Ramos (cell line): ENCODE results near the gene ZNF609.

Source experiments
- in situ Hi-C: fragments of 300-500 bp; cut with MboI; formaldehyde crosslinking; loops from one replicate; pipeline ENCODE4 v1.14.3; 2022; ENCODE audit warnings: low sequenced_read_pairs; ENCODE audit not compliant: unreplicated experiment

The ZNF609 gene, protein sequence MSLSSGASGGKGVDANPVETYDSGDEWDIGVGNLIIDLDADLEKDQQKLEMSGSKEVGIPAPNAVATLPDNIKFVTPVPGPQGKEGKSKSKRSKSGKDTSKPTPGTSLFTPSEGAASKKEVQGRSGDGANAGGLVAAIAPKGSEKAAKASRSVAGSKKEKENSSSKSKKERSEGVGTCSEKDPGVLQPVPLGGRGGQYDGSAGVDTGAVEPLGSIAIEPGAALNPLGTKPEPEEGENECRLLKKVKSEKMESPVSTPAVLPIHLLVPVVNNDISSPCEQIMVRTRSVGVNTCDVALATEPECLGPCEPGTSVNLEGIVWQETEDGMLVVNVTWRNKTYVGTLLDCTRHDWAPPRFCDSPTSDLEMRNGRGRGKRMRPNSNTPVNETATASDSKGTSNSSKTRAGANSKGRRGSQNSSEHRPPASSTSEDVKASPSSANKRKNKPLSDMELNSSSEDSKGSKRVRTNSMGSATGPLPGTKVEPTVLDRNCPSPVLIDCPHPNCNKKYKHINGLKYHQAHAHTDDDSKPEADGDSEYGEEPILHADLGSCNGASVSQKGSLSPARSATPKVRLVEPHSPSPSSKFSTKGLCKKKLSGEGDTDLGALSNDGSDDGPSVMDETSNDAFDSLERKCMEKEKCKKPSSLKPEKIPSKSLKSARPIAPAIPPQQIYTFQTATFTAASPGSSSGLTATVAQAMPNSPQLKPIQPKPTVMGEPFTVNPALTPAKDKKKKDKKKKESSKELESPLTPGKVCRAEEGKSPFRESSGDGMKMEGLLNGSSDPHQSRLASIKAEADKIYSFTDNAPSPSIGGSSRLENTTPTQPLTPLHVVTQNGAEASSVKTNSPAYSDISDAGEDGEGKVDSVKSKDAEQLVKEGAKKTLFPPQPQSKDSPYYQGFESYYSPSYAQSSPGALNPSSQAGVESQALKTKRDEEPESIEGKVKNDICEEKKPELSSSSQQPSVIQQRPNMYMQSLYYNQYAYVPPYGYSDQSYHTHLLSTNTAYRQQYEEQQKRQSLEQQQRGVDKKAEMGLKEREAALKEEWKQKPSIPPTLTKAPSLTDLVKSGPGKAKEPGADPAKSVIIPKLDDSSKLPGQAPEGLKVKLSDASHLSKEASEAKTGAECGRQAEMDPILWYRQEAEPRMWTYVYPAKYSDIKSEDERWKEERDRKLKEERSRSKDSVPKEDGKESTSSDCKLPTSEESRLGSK (N-terminal part only)

DNA sequence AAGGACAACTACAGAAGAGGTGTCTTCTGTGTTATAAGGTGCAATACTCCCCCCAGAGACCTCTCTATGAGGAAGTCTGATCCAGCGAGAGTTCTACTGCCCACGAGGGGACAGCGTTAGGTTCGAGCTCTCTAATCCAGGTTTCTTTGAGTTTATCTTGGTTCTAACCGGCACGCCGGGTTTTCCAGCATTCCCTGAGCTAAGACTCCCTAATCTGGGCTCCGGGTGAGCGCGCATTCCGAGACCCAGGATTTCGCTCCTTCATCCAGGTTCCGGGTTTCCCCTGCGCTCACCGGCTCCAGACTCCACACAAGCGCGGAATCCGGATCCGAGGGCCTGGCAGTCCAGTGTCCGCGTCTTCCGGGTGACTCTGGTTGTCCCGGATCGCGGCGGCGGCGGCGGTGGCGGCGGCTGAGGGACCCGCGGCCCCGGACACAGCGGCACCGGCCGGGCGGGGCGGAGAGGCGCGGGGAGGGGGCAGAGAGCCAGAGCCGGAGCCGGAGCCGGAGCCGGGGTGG is at the start of gene ZNF609:
Gene ZNF609 (plus strand): TSS at position 373 of the 518 bp plus-strand sequence. CDS start 38,842 bp downstream, outside the sequence.
- in situ Hi-C loops, result no loop called here

DNA sequence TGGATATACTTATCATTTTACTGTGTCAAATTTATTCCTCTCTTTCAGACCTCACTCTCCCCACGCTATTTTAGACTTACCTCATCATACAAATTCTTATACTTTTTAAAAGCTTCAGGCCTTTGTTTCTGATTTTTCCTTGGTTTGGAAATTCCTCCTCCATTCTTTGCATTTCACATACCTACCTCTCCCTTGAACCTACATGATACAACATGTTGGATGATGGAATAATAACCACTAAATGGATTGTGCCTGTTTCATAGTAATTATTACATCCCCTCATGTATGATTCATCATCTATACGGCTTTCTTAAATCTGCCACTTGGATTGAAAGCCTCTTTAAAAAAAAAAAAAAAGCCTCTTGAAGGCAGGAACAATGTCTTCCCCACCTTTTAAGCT is 48.2 kb upstream of the ZNF609 start:
- in situ Hi-C loops, result no loop called here

DNA sequence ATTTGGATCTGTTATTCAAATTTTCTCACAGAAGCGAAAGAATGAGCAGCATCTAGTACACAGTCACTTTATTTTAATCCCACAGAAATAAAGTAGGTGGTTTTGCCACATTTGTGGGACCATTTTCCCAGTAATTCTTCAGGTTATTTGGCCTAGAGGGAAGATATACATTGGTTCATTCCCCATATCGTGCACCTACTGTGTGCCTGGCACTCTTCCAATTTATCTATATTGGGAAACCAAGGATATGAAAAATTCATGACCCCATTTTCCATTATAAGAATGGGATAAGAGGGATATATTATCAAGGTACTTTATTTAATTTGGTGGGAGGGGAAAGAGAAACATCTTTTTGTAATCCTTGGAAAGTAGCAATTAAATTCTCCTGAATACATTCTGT is 37.7 kb upstream of the ZNF609 start:
- in situ Hi-C loops, result no loop called here

DNA sequence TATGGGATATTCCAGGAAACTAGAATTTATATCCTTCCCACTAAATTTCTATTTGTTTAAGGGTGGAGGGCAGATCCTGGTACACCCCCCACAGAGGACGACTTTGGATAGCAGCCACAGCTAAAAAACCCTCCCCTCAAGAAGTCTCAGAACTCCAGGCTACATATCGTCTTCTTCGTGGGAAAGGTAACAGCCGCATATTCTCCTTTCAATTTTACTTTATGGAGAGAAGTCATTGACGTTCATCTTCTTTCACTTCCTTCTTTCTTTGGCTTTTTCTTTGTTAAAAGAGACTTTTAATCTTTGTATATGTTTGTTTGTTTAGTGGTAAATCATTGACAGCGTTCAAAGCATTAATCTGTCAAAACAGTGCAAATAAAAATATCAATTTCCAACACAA is 36.4 kb upstream of the ZNF609 start:
- in situ Hi-C loops, result no loop called here

DNA sequence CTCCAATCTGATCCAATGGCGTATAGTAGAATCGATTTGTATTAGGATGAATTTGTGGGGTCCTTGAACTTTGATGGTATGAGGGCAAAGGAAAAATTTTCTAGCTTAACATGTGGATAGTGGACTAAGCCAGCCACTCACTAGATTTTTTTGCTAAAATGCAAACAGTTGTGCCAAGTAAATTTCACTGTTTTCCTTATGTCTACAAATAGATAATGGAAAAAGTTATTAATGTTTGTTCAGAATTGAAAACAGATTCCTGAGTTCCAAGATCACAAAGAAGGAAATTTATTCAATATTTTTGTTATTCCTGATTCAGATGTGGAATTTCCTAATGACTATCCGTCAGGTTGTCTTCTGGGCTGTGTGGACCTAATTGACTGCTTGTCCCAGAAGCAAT is 35.2 kb upstream of the ZNF609 start:
- in situ Hi-C loops, result loop anchor here (5.0 kb wide), 1 partner anchor 302 kb away; no protein-coding TSS in a partner anchor

DNA sequence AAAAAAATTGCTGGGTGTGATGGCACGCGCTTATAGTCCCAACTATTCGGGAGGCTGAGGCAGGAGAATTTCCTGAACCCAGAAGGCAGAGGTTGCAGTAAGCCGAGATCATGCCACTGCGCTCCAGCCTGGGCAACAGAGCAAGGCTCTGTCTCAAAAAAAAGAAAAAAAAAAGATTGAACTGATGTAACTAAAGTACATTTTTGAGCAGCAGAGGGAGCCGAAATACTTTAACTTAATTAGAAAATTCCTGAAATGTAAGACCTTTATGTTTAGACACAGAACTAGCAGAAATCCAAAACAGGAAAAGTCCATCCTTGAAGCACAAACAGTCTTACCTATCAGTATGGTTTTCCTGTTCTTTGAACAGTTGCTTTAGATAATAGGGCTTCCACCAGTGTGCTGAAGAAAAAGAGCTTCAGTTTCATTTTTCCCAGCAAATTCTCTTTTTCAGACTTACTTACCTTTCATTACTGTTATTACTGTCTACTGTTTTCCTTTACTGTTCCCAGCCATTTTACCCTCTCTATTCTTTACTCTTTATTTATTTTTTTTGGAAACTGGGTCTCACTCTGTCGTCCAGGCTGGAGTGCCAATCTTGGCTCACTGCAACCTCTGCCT is 33.4 kb upstream of the ZNF609 start:
- in situ Hi-C loops, result loop anchor here (5.0 kb wide), 1 partner anchor 300 kb away; no protein-coding TSS in a partner anchor

DNA sequence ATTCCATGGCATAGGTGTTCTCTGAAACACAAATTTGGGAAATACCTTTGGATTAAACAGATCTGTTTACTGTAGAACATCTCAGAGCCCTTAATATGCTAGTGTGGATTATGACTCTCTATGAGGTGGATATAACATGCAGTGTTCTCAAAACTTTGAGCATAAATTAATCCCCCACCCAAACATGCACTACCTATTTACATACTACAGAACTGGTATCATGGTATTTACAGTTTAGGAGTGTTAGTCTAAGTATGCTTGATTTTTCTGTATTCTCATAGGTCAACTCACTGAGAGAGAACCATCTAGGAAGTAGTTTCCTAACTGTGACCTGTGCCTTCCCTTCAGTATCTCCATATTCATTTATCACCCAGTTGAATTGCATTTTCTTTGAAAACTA is 30.9 kb upstream of the ZNF609 start:
- in situ Hi-C loops, result loop anchor here (5.0 kb wide), 1 partner anchor 298 kb away; no protein-coding TSS in a partner anchor

DNA sequence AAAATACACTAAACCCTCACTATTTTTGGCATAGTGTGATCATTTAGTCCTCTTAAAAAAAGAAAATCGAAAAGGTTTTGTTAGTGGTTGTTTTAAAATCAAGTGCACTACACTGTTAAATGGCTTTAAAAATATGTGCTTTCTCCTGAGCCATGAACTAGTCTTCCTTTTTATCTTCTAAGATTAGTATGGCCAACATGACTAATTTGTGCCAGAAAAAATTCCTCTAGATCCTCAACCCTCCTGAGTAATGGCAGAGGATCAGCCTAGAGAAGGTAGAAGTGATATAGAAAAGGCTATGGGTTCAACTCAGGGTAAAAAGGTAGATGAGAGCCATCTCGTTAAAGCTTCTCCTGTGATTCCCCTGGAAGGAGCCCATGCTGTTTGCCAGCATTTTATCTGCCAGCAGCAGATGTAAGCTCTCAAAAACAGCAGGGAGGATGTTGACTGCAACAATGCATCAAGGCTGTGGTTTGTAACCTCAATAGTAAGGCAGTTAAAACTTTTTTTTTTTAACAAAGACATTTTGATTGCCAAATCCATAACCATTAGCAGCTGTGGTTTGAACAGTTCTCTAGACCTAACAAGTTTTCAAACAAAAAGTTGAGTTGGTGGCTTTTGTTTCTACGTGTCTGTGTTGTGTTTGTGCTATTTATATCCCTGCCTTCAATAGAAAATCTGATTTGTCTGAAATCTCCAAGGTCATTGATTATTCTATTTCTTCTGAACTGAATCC is 30.2 kb upstream of the ZNF609 start:
- in situ Hi-C loops, result loop anchor here (5.0 kb wide), 1 partner anchor 297 kb away; no protein-coding TSS in a partner anchor

DNA sequence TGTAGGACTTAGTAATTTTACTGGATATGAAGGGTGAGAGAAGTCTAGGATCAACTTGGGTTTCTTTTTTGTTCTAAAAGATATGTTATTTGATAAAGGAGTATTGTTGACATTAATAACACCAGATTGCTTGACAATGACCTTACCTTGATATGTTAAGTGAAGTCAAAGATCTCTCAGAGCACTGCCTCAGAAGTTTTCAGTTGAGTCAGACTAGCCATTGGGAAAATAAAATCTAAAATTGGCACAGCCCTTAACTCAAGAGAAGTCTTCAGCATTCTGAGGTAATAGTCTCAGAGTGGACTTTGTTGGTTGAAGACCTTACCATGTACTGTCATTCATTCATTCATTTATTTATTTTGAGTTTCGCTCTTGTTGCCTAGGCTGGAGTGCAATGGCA is 22.4 kb upstream of the ZNF609 start:
- in situ Hi-C loops, result no loop called here

DNA sequence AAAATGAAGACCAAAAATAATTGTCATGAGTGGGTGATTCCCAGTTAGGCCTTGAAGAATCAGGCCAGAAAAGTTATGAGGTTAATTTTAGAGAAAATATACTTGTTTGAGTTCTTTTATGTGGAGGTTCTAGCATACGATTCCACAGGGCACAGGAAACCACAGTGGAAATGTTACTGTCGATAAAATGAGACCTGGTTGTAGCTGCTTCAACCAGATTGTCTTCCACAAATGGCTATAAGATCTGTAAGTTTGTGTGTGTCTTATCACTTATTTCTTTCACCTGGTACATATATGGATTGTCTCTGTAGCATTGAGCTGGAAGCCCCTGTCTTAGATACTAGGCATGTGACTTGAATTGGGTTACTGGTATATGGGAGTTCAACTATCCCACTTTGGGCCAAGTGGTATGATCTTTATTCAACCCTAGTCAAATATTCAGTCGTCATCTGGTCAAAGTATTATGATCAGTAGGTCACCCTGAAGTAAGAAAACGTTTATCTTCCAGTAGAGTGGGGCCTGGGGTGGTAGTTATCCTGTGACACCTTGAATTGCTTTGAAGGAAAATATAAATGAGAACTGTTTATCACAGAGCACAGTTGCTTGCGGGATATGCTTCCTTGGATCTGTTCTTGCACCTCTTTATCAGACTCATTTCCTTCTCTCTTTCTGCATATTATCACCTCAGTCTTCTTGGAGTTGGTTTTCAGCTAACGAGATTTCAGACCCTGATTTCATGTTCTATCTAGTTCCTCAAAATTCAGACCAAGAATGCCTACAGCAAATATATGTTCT is 21.5 kb upstream of the ZNF609 start:
- in situ Hi-C loops, result no loop called here

DNA sequence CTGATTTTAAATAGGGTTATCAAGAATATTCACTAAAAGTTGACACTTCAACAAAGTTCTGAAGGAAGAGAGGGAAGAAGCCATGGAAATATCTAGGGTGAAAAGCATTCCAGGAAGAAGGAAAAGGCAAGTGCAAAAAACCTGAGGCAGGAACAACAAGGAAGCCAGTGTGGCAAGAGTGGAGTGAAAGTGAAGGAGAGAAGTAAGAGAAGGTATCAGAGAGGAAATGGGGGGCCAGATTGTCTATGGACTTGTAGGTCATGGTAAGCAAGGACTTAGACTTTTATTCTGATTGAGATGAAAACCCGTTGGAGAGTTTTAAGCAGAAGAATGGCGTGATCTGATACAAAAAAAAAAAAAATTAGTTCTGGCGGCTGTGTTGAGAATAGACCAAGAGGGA is 18.5 kb upstream of the ZNF609 start:
- in situ Hi-C loops, result no loop called here

DNA sequence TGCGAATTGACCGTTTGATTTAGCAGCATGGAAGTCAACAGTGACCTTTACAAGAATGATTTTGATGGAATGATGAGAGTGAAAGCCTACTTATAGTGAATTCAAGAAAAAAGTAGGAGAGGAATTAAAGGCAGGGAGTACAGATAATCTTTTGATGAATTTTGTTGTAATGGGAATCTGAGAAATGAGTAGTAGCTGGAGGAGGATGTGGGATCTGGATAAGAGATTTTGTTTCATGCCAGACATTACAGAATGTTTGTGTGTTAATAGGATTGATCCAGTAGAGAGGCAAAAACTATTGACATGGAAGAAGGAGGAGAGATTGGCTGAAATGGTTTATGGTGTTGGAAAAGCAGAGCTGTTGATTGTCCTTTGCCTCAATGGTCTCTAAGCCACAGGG is 17.4 kb upstream of the ZNF609 start:
- in situ Hi-C loops, result no loop called here

DNA sequence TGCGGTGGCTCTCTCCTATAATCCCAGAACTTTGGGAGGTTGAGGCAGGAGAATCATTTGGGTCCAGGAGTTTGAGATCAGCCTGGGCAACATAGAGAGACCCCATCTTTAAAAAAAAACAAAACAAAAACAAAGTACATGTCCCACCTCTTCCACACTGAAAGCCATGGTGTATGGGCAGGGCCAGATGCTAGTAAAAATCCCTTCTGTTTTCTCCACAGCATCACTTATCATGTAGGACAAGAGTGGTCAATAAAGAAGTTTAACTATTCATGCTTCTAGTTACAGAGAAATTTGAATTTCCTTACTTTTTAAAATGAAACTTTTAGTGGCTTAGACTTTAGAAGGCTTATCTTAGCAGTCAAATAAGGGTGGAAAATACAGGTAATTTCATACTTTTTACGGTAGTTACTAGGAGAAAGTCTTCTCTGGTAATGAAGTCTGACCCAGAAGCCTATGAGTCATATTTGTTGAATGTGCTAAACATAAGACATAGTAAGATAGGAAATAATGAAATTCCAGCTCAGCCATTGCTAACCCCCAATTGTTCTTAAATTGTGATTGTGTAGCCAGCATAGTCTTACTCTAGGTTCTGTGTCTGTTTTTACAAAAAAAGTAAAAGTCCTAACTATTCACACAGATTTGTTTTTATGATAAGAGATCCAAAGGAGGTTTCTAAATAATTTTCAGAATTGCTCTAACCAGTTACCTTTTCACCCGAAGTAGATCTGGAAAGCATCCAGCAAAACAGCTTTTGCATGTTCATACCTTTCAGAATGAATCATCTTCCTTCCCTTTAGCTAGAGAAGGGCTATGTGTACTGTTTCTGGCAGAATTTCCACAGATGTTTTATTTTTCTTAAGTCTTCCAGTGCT is 16.4 kb upstream of the ZNF609 start:
- in situ Hi-C loops, result no loop called here

DNA sequence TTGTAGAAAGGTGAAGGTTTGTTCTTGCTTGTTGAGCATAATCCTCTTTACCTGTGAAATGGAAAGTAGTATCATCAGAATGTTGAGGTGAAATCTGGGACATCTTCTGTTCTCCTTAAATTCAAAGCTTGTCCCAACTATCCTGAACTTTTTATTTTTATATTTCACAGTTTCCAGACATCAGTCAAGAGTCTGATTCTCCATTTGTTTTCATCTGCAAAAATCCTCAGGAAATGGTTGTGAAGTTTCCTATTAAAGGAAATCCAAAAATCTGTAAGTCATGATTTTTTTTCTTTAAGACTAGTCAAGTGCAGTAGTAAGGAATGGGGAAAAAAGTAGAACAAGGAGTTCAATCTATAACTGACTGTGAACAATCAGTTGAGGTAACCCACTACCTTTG is 15.5 kb upstream of the ZNF609 start:
- in situ Hi-C loops, result no loop called here

DNA sequence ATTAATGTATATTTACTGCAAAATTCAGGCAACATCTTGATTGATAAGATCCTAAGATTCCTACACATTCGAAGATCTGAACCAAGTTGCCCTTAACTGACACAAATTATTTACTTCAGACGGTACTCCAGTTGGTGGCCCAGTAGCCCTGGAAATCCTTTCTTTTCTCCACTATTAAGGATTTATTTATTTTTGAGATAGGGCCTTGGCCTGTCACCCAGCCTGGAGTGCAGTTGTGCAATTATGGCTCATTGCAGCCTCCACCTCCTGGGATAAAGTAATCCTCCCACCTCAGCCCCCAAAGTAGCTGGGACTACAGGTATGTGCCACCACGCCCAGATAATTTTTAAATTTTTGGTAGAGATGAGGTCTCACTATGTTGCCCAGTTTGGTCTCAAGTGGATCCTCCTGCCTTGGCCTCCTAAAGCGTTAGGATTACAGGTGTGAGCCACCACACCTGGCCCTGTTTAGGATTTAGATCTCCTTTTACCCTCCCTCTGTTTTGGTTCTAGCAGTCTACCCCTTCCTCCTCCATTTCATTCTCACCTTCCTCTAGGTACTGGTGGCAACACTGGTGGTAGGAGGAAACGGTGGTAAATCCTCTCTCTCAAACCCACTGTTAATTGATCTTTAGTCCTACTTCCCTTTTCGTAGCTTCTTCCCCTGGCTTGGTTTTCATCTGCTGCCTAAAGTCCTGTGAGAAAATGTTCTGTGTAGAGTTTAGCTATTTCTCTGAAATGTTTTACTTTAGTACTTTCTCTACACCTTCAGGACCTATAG is 12.7 kb upstream of the ZNF609 start:
- in situ Hi-C loops, result no loop called here

DNA sequence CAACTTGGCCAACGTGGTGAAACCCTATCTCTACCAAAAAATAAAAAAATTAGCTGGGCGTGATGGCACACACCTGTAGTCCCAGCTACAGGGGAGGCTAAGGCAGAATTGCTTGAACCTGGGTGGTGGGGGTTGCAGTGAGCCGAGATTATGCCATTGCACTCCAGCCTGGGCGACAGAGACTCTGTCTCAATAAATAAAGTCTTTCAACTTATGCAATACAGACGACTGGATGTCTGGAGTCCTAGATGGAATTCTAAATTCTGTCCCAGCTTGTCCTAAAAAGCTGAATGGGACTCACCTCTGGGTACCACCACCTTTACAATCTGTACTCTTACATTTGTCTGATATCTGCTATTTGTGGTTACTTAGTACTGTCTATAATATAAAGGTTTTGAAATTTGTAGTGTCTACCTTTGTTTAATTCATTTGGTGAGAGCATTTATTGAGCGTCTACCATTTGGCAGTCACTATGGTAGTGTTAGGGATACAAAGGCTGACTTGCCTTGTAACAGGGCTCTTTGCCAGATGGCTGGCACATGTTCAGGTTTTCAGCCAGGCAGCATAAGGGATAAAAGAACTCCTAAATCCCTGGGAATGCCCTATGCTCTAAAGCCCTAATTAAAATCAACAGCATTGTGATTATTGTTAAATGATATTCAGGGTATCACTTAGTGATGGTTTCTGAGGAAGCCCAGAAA is 7.2 kb upstream of the ZNF609 start:
- in situ Hi-C loops, result no loop called here
